Renal cortex interstitium (tissue), 11 donors: ENCODE data around the gene RDH16. TPM values are rescaled to one million over a fixed set of nuclear protein-coding genes. Genes with fewer than 3 reads are reported as not detected.
"Not testable (repeated sequence)": the region's sequence is repeated elsewhere in the genome, so short reads cannot be mapped to it uniquely, and the experiment has no call there.

ENCODE experiments used
- DNase-seq, 11 donors: peaks; one replicate each; pipeline ENCODE4 v3.0.0-alpha.2; 2013; ENCODE audit warnings: low read depth in 9 of 11, low spot score in 4 of 11; ENCODE audit errors: extremely low read depth in 1 of 11
- polyA plus RNA-seq, 3 donors: library from polyadenylated mRNA; unstranded; fragments of 120-200 nt; gene quantifications; one replicate each; pipeline ENCODE4 v1.2.1, GENCODE V29; 2013; ENCODE audit not compliant: insufficient read length in 3 of 3

Gene RDH16
- polyA plus RNA-seq, 3 donors: 0.65 to 1.3 (median 0.75) TPM

DNA sequence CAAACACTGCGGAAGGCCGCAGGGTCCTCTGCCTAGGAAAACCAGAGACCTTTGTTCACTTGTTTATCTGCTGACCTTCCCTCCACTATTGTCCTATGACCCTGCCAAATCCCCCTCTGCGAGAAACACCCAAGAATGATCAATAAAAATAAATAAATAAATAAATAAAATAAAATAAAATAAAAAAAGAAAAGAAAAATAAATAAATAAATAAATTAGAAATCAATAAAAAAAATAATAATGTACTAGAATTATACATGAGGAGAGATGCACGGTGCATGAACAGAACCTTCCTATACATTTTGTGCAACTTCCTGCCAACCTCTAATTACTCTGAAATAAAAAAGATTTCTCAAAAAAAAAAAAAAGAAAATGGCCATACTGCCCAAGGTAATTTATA is 7.7 kb upstream of the RDH16 start:
- DNase-seq: not testable (repeated sequence)

DNA sequence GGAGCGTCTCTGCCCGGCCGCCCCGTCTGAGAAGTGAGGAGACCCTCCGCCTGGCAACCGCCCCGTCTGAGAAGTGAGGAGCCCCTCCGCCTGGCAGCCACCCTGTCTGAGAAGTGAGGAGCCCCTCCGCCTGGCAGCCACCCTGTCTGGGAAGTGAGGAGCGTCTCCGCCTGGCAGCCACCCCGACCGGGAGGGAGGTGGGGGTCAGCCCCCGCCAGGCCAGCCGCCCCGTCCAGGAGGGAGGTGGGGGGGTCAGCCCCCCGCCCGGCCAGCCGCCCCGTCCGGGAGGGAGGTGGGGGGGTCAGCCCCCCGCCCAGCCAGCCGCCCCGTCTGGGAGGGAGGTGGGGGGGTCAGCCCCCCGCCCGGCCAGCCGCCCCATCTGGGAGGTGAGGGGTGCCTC is 6.1 kb upstream of the RDH16 start:
- DNase-seq: not testable (repeated sequence)

- not testable (repeated sequence) for DNase-seq
These were observed 4.8 kb upstream of the RDH16 start for GRCh38 chr12:56962247-56962646.

GRCh38 chr12:56958422-56958821 is 1.0 kb upstream of the RDH16 start:
- no peak for DNase-seq

DNA sequence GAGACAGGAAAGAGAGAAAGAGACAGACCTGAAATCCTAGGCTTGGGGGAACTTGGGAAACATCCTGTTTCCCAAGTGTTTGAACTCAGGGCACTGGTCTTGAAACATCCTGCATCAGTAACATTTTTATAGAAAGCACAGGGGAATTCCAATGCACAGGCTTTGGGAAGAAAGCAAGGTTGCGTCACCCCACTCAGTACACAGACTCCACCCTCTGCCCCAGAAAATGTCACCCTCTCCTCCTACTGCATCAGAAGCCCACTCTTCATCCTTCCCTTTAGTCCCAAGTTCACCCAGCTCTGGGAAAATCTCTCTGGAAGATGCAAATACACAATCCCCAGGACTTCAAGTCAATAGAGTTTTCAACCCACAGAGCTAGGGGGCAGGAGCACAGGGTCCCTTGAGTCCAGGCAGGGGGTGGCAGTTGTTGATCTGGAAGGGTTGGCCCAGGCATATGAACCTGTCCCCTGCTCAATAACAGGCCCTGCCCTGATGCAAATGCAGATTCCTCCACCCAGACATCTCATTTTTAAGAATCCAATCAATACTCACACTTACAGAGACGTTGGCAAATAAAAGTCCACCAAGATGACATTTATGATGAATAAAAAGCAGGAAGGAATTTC is 1.7 kb downstream of the RDH16 start:
- no peak for DNase-seq

GRCh38 chr12:56954958-56955355 is 2.5 kb downstream of the RDH16 start:
- DNase-seq: no peak

DNA sequence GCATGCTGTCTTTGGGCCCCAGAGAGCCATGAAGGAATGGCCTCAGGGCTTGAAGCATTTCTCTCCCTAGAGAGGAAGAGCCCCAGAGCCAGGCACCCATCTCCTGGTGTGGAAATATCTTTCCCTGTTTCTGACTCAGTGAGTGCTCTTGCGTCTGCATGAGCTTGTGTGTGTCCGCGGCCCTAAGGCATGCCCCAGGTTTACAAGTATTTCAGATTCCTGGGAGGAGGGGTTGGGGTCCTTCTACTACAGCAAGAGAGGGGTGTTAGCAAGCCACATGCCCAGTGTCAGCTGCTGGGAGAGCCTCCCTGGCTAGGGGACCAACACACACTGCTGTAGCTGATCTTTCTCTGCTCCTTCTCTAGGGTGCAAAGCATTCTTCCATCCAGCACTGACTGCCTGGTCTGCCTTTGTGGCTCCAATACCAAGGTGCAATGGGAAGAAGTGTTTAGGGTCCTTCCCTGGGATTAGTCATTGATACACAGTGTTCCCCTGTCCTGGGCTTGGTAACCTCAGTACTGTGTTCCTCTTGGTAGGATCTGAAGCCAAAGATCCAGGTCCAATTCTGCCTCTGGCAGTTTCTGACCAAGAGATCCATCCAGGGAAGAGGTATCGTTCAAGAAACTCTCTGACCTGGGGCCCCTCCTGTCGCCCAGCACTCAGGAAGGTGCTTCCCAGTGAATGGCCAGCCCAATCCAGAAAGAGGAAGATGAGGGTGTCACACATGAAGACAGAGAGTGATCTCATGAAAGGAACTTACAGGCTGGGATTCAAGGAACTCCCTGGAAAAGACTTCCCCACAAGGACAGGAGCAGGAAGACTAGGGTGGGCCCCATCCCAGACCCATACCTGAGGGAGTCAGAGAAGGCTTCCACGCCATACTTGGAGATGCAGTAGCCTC is 3.1 kb downstream of the RDH16 start:
- DNase-seq: no peak

DNA sequence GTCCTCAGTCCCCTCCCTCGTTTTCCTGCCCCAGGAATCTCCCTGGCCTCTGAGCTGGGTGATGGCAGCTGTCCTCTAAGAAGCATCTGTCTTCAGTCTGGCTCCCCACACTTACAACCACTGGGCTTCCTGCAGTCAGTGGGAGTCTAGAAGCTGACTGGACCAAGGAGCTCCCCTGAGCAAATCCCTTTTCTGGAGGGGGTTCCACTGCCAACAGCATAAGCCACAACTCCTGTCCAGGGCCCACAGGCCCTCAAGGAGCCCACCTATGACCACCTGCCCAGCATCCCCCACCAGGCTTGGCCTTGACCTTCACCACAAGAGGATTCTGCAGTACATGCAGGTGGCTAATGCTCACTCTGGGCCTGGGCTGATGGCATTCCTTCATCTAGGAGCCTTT is 4.1 kb downstream of the RDH16 start:
- no peak for DNase-seq

DNA sequence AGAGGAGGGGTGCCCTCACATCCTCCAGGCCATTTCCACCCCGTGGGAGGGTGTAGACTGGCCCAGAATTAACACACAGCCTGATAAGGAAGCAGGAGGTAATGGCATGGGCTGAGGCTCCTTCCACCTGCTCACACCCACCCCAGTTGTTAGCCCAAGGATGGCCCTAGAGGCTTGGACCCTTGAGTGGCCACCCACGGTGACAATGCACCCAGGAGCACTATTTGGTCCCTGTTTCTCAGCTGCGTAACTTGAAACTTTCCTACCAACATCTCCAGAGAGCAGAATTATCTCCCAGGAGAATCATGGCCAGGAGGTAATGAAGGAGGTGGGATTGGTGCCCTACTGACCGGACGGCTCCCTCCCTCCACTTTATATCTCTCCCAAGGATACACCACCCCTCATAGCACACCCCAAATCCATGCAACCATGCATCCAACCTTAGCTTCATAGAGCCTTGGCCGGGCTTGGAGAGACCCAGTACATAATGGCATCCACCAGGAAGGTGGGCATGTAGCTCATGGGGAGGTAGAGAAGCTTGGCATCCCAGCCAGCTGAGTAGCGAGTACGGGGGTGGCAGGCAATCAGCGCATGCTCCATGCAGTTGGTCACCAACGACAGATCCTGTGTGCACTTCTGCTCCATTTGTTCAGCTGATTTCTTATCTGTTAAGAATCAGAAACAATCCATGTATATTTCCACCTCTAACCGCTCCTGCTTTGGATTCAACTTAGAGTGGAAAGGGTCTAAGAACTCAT is 5.6 kb downstream of the RDH16 start:
- no peak for DNase-seq

GRCh38 chr12:56948881-56949280 is 8.5 kb downstream of the RDH16 start:
- DNase-seq: no peak

- DNase-seq: no peak
These were observed 9.0 kb downstream of the RDH16 start for GRCh38 chr12:56948457-56948777.

GRCh38 chr12:56947633-56948456 is 9.6 kb downstream of the RDH16 start:
- no peak for DNase-seq

- DNase-seq: no peak
These were observed 13.5 kb downstream of the RDH16 start for GRCh38 chr12:56943878-56944277.

DNA sequence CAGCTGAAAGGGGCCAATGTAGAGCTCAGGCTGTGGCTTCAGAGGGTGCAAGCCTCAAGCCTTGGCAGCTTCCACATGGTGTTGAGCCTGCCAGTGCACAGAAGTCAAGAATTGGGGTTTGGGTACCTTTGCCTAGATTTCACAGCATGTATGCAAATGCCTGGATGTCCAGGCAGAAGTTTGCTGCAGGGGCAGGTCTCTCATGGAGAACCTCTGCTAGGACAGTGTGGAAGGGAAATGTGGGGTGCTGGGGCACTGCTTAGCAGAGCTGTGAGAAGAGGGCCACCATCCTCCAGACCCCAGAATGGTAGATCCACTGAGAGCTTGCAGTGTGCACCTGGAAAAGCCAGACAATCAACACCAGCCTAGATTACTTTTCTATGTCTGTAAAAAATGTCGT is 14.0 kb downstream of the RDH16 start:
- not testable (repeated sequence) for DNase-seq

DNA sequence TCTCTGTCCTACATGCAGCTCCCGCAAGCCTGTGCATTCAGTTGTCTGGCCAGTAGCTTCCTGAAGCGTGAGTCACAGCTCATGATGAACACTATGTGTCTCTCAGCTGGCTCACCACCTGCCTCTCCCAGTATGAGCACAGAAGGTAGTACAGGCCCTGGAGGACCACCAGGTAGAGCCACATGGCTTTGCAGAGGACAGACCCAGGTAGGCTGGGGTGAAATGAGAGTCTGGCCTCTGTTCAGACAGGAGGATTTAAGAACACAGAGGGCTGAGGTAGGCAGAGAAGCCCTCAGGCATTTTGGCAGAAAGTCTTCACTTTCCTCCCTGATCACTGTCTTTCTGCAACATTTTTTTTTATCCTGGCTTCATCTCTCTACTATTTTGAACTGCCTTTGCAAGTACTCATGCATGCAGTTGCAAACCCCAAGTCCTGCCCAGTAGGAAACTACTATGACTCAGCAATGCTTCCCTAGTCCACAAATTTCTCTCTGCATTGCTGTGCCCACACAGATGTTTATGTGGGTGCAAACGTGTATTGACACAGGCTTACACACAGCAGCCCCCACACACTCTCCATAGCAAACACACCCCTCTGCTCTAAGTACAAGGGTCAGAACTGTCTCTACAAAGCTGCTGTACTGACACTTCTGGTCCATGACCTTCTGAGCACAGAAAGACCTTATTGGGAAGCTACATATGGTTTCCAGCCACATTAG is 15.9 kb downstream of the RDH16 start:
- no peak for DNase-seq

GRCh38 chr12:56940942-56941298 is 16.5 kb downstream of the RDH16 start:
- not testable (repeated sequence) for DNase-seq

DNA sequence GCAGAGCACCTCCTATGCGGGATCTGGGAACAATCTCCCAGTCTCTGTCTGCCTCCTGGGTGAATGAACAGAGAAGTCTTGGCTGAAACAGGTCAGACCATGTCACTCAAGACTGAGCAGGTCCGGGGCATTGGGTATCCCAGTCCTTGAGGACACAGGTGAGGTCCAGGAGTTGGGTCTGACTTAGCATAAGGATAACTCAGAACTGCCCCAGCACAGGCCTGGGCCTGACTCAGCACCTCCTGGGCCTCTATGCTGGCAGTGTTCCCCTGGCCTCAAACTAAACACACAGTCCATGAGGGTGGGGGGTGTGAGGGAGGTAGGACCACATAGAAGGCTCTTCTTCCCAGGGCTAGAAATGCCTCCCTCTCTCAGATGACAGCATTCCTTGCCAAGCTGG is 21.7 kb downstream of the RDH16 start:
- no peak for DNase-seq

DNA sequence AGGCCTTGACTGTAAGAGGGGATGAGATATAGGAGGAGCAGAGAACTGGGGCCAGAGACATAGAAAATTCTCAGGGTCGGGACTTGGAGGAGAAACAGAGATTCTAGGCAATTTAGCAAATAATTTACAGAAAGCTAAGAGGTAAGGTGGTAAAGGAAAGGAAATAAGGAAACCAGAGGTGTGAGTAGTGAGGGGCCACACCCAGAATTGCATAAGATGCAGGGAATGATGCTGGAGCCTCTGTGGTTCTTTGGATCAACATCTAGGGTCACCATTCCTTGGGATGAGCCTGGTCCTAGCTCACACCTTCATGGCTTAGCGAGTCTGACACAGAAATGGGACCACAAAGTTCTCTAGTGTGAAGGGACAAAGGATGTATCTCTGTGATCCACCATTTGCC is 22.3 kb downstream of the RDH16 start:
- DNase-seq: no peak
